ENCODE results near the gene SLIT1. TPM values are rescaled to one million over a fixed set of nuclear protein-coding genes. Genes with fewer than 3 reads are reported as not detected.

Gene SLIT1
- total and polyA plus RNA-seq, 2 donors (not counting 1 experiment from before 2014, with no cell fraction given), result 0.15 to 0.49 TPM

DNA sequence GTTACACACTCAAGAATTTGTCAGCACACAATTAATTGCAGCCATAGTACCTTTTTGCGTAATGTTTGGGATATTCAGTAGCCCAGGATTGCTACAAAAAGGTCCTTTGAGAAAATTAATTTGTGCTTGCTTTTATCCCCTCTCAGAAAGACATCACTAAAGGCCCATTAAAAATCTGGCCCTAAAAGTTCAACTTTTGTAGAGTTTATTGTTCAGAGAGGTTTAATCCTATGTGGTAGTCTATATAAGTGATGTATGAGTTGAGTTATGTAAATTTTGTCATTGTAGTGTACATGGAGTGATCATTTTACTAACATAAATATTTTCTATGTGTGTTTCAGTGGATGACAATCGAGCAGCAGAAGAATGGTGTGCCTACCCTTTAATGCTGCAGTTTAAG lies 227.7 kb downstream of the SLIT1 start:
- Histone ChIP-seq H4K20me1 (ENCODE audit: control insufficient read depth, insufficient read depth, low read length, poor library complexity, severe bottlenecking) (no peaks in the 10 kb centered on the region), H3K9me3 (ENCODE audit: control extremely low read depth in 1 of 3, control insufficient read depth in 2 of 3, insufficient read depth in 1 of 3, low read length in 2 of 3) (no peaks in the 10 kb centered on the region), H3K9ac (ENCODE audit: low read length) (no peak overlapping the region), H3K27me3 (replicated peaks in 1 of 4; ENCODE audit: control extremely low read depth in 1 of 4, control insufficient read depth in 3 of 4, insufficient read depth in 4 of 4, low read length in 3 of 4) (no peaks in the 10 kb centered on the region), H3K27ac (ENCODE audit: low read length in 2 of 2) (no peak overlapping the region), H3K4me1 (ENCODE audit: control insufficient read depth in 2 of 2, insufficient read depth in 2 of 2, low read length in 2 of 2) (no peaks in the 10 kb centered on the region), H2AFZ (ENCODE audit: insufficient read depth, low read depth, low read length, poor library complexity, severe bottlenecking) (no peak overlapping the region), H3K4me2 (replicated peaks; ENCODE audit: low read depth, low read length, poor library complexity, severe bottlenecking) (no peak overlapping the region), H3K4me3 (ENCODE audit: control extremely low read depth in 1 of 5, extremely low read depth in 1 of 5, insufficient read depth in 1 of 5, low read depth in 2 of 5, low read length in 4 of 5) (no peak overlapping the region), H3K36me3 (replicated peaks in 1 of 2; ENCODE audit: control extremely low read depth in 1 of 2, control insufficient read depth in 1 of 2, extremely low read depth in 1 of 2, insufficient read depth in 2 of 2, low read length in 1 of 2) (peaks cover 4 to 31% of the 10 kb centered on the region in 2 experiments), H3K79me2 (ENCODE audit: control insufficient read depth, insufficient read depth, low read length) (peaks cover 5% of the 10 kb centered on the region)
- no peak overlapping the region for H3K27ac Mint-ChIP-seq
- no CpG with 5 or more reads among the region's 2 CpGs for WGBS (ENCODE audit: insufficient coverage)
- no peak for DNase-seq
- no peak overlapping the region for H3K4me3 Mint-ChIP-seq
- no peak for TF ChIP-seq EZH2 (IDR thresholded peaks at IDR 0.05; ENCODE audit: borderline replicate concordance, insufficient read depth, low read depth, low read length, poor library complexity, severe bottlenecking)
- TF ChIP-seq, protein P1, sequence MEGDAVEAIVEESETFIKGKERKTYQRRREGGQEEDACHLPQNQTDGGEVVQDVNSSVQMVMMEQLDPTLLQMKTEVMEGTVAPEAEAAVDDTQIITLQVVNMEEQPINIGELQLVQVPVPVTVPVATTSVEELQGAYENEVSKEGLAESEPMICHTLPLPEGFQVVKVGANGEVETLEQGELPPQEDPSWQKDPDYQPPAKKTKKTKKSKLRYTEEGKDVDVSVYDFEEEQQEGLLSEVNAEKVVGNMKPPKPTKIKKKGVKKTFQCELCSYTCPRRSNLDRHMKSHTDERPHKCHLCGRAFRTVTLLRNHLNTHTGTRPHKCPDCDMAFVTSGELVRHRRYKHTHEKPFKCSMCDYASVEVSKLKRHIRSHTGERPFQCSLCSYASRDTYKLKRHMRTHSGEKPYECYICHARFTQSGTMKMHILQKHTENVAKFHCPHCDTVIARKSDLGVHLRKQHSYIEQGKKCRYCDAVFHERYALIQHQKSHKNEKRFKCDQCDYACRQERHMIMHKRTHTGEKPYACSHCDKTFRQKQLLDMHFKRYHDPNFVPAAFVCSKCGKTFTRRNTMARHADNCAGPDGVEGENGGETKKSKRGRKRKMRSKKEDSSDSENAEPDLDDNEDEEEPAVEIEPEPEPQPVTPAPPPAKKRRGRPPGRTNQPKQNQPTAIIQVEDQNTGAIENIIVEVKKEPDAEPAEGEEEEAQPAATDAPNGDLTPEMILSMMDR (IDR thresholded peaks at IDR 0.05), result no peak
- no peaks in the 10 kb centered on the region for H3K27me3 Mint-ChIP-seq
- ChIA-PET CTCF (interaction anchor here (1.6 kb wide), 1 partner anchor 68 kb away, joined by 3 read pairs; no protein-coding TSS in a partner anchor), POLR2A (no interaction called here)
- H3K4me1 Mint-ChIP-seq, result no peaks in the 10 kb centered on the region
- intact Hi-C loops (cut with micrococcal nuclease), result no loop called here
- H3K9me3 Mint-ChIP-seq (ENCODE audit: insufficient read depth), result no peaks in the 10 kb centered on the region
- no peak for ATAC-seq (ENCODE audit: low read depth)

GRCh38 chr10:96955794-96956193 lies 230.0 kb downstream of the SLIT1 start:
- H3K27me3 Mint-ChIP-seq, result no peaks in the 10 kb centered on the region
- POLR2A ChIA-PET, result no interaction called here
- no peak overlapping the region for H3K27ac Mint-ChIP-seq
- Histone ChIP-seq H2AFZ (ENCODE audit: insufficient read depth, low read depth, low read length, poor library complexity, severe bottlenecking) (no peak overlapping the region), H3K9ac (ENCODE audit: low read length) (no peak overlapping the region), H3K27me3 (replicated peaks in 1 of 4; ENCODE audit: control extremely low read depth in 1 of 4, control insufficient read depth in 3 of 4, insufficient read depth in 4 of 4, low read length in 3 of 4) (no peaks in the 10 kb centered on the region), H3K4me1 (ENCODE audit: control insufficient read depth in 2 of 2, insufficient read depth in 2 of 2, low read length in 2 of 2) (no peaks in the 10 kb centered on the region), H3K79me2 (ENCODE audit: control insufficient read depth, insufficient read depth, low read length) (peaks cover 5% of the 10 kb centered on the region), H3K4me3 (ENCODE audit: control extremely low read depth in 1 of 5, extremely low read depth in 1 of 5, insufficient read depth in 1 of 5, low read depth in 2 of 5, low read length in 4 of 5) (no peak overlapping the region), H3K36me3 (replicated peaks in 1 of 2; ENCODE audit: control extremely low read depth in 1 of 2, control insufficient read depth in 1 of 2, extremely low read depth in 1 of 2, insufficient read depth in 2 of 2, low read length in 1 of 2) (peaks cover 0 to 40% of the 10 kb centered on the region in 2 experiments), H3K27ac (ENCODE audit: low read length in 2 of 2) (no peak overlapping the region), H4K20me1 (ENCODE audit: control insufficient read depth, insufficient read depth, low read length, poor library complexity, severe bottlenecking) (no peaks in the 10 kb centered on the region), H3K4me2 (replicated peaks; ENCODE audit: low read depth, low read length, poor library complexity, severe bottlenecking) (no peak overlapping the region), H3K9me3 (ENCODE audit: control extremely low read depth in 1 of 3, control insufficient read depth in 2 of 3, insufficient read depth in 1 of 3, low read length in 2 of 3) (no peaks in the 10 kb centered on the region)
- no peaks in the 10 kb centered on the region for H3K9me3 Mint-ChIP-seq (ENCODE audit: insufficient read depth)
- no peaks in the 10 kb centered on the region for H3K4me1 Mint-ChIP-seq
- no peak for DNase-seq
- no peak for ATAC-seq (ENCODE audit: low read depth)
- intact Hi-C loops (cut with micrococcal nuclease), result no loop called here
- no peak for TF ChIP-seq EZH2 (IDR thresholded peaks at IDR 0.05; ENCODE audit: borderline replicate concordance, insufficient read depth, low read depth, low read length, poor library complexity, severe bottlenecking)
- TF ChIP-seq, protein P1 (IDR thresholded peaks at IDR 0.05), result no peak
- no peak overlapping the region for H3K4me3 Mint-ChIP-seq
- 100% methylated on average over 3 of the region's 4 CpGs for WGBS (ENCODE audit: insufficient coverage)
- CTCF ChIA-PET, result interaction anchor here (0.9 kb wide), 1 partner anchor 57 kb away, joined by 3 read pairs; no protein-coding TSS in a partner anchor
